ENCODE measurements around the gene ANTXR2. TPM values are rescaled to one million over a fixed set of nuclear protein-coding genes. Genes with fewer than 3 reads are reported as not detected.

Gene ANTXR2
- total RNA-seq, 4 donors from 2014 or later, result 14.4 to 25.2 (median 19.6) TPM

- WGBS, 2 donors, result 32 to 43% methylated on average over 4 of the region's 4 CpGs
- TF ChIP-seq CTCF (IDR thresholded peaks at IDR 0.05) (no peak), POLR2A (IDR thresholded peaks at IDR 0.05) (no peak)
- DNase-seq (ENCODE audit: low spot score in 2 of 2), result no peak
- intact Hi-C loops (cut with DNase I; ENCODE audit: low total_unique reads), result no loop called here
- H3K4me3 ChIP-seq (ENCODE audit: low read depth, poor library complexity, severe bottlenecking), result no peak overlapping the region
Measured at GRCh38 chr4:80096175-80096850, 23.3 kb upstream of the ANTXR2 start.

GRCh38 chr4:80094191-80094590 is 21.2 kb upstream of the ANTXR2 start:
- DNase-seq (ENCODE audit: low spot score in 2 of 2), result no peak
- WGBS, 2 donors, result 71 to 74% methylated on average over 1 of the region's 1 CpG
- no peak overlapping the region for H3K4me3 ChIP-seq (ENCODE audit: low read depth, poor library complexity, severe bottlenecking)
- TF ChIP-seq POLR2A (IDR thresholded peaks at IDR 0.05) (no peak), CTCF (IDR thresholded peaks at IDR 0.05) (no peak)
- intact Hi-C loops (cut with DNase I; ENCODE audit: low total_unique reads), result no loop called here

- WGBS, 2 donors, result 83 to 87% methylated on average over 3 of the region's 3 CpGs
- no peak overlapping the region for H3K4me3 ChIP-seq (ENCODE audit: low read depth, poor library complexity, severe bottlenecking)
- TF ChIP-seq CTCF (IDR thresholded peaks at IDR 0.05), result no peak
- no peak for TF ChIP-seq POLR2A (IDR thresholded peaks at IDR 0.05)
Measured at GRCh38 chr4:80093563-80093962, 20.5 kb upstream of the ANTXR2 start.

GRCh38 chr4:80092847-80093246 is 19.8 kb upstream of the ANTXR2 start:
- TF ChIP-seq POLR2A (IDR thresholded peaks at IDR 0.05), result no peak
- no peak for TF ChIP-seq CTCF (IDR thresholded peaks at IDR 0.05)
- whole genome bisulfite sequencing, 2 donors, result 94 to 98% methylated on average over 1 of the region's 1 CpG
- intact Hi-C loops (cut with DNase I; ENCODE audit: low total_unique reads), result no loop called here

More at GRCh38 chr4:80093563-80093962, 20.5 kb upstream of the ANTXR2 start:
- DNase-seq (ENCODE audit: low spot score in 2 of 2), result no peak
- intact Hi-C loops (cut with DNase I; ENCODE audit: low total_unique reads), result no loop called here

GRCh38 chr4:80092088-80092487 is 19.1 kb upstream of the ANTXR2 start:
- intact Hi-C loops (cut with DNase I; ENCODE audit: low total_unique reads), result no loop called here
- no peak for DNase-seq (ENCODE audit: low spot score in 2 of 2)
- TF ChIP-seq CTCF (IDR thresholded peaks at IDR 0.05) (no peak), POLR2A (IDR thresholded peaks at IDR 0.05) (no peak)
- H3K4me3 ChIP-seq (ENCODE audit: low read depth, poor library complexity, severe bottlenecking), result no peak overlapping the region
- 90 to 93% methylated on average over 2 of the region's 2 CpGs for WGBS, 2 donors

More at GRCh38 chr4:80092847-80093246, 19.8 kb upstream of the ANTXR2 start:
- no peak overlapping the region for H3K4me3 ChIP-seq (ENCODE audit: low read depth, poor library complexity, severe bottlenecking)
- no peak for DNase-seq (ENCODE audit: low spot score in 2 of 2)

GRCh38 chr4:80091688-80092087 is 18.7 kb upstream of the ANTXR2 start:
- DNase-seq (ENCODE audit: low spot score in 2 of 2), result no peak
- H3K4me3 ChIP-seq (ENCODE audit: low read depth, poor library complexity, severe bottlenecking), result no peak overlapping the region
- intact Hi-C loops (cut with DNase I; ENCODE audit: low total_unique reads), result no loop called here
- TF ChIP-seq POLR2A (IDR thresholded peaks at IDR 0.05) (no peak), CTCF (IDR thresholded peaks at IDR 0.05) (no peak)
- WGBS, 2 donors, result 89 to 90% methylated on average over 2 of the region's 2 CpGs

Data from lower leg skin (tissue), 4 donors.